ENCODE results near the gene GLIS2.

GLIS2 gene

GRCh38 chr16:4297480-4297879, 18.4 kb upstream of the GLIS2 start:
- no peak for DNase-seq (ENCODE audit: low read depth in 2 of 2)

- no peak for DNase-seq (ENCODE audit: low read depth in 2 of 2)
Observed at GRCh38 chr16:4298761-4299522, 16.9 kb upstream of the GLIS2 start.

- no peak for DNase-seq (ENCODE audit: low read depth in 2 of 2)
Observed at GRCh38 chr16:4301177-4301576, 14.7 kb upstream of the GLIS2 start.

- DNase-seq (ENCODE audit: low read depth in 2 of 2) = no peak
Observed at GRCh38 chr16:4301968-4302367, 13.9 kb upstream of the GLIS2 start.

GRCh38 chr16:4303973-4304372, 11.9 kb upstream of the GLIS2 start:
- DNase-seq (ENCODE audit: low read depth in 2 of 2) = no peak

GRCh38 chr16:4306470-4307214, 9.2 kb upstream of the GLIS2 start:
- DNase-seq (ENCODE audit: low read depth in 2 of 2) = peak in 1 of 2 donors; percentile 19

- DNase-seq (ENCODE audit: low read depth in 2 of 2) = peak; percentile 94 to 97
Observed at GRCh38 chr16:4307215-4308037, 8.4 kb upstream of the GLIS2 start.

GRCh38 chr16:4309102-4309832, 6.6 kb upstream of the GLIS2 start:
- no peak for DNase-seq (ENCODE audit: low read depth in 2 of 2)

GRCh38 chr16:4309833-4310266, 6.0 kb upstream of the GLIS2 start:
- DNase-seq (ENCODE audit: low read depth in 2 of 2) = no peak

GRCh38 chr16:4313563-4314531, 2.0 kb upstream of the GLIS2 start:
- DNase-seq (ENCODE audit: low read depth in 2 of 2) = no peak

- no peak for DNase-seq (ENCODE audit: low read depth in 2 of 2)
Observed at GRCh38 chr16:4314532-4315185, 1.2 kb upstream of the GLIS2 start.

GRCh38 chr16:4316108-4316863, 419 bp downstream of the GLIS2 start:
- DNase-seq (ENCODE audit: low read depth in 2 of 2) = no peak

- DNase-seq (ENCODE audit: low read depth in 2 of 2) = no peak
Observed at GRCh38 chr16:4316864-4317531, 1.1 kb downstream of the GLIS2 start.

- DNase-seq (ENCODE audit: low read depth in 2 of 2) = no peak
Observed at GRCh38 chr16:4317532-4318450, 1.9 kb downstream of the GLIS2 start.

GRCh38 chr16:4318451-4318910, 2.6 kb downstream of the GLIS2 start:
- no peak for DNase-seq (ENCODE audit: low read depth in 2 of 2)

GRCh38 chr16:4318967-4319366, 3.1 kb downstream of the GLIS2 start:
- no peak for DNase-seq (ENCODE audit: low read depth in 2 of 2)

Data from stimulated activated CD8-positive, alpha-beta memory T cell treated with anti-CD3 and anti-CD28 coated beads, Interleukin-15, amount 100 ng/mL, for 4 hours (primary cell).